Adrenal gland (tissue), 5 donors: Measurements from ENCODE around the gene KCNC1.

ENCODE experiments used
- CTCF ChIP-seq, 6 experiments: fragments of 450-650 bp in 4 of 6; fragments of 200-600 bp in 2 of 6; sonication (generic) in 1 of 6; IDR thresholded peaks; 1 replicate in 5 of 6; 2 replicates in 1 of 6; pipeline versions ENCODE4 v1.5.1 to v1.8.0; 2016 to 2021; ENCODE audit warnings: antibody characterized with exemption in 6 of 6, mild to moderate bottlenecking in 2 of 6, moderate library complexity in 1 of 6
- POLR2A ChIP-seq, 2 donors: fragments of 450-650 bp; IDR thresholded peaks; one replicate each; pipeline ENCODE4 v1.6.1; 2017; ENCODE audit warnings: antibody characterized with exemption in 2 of 2, mild to moderate bottlenecking in 2 of 2, moderate library complexity in 1 of 2
- donor health status: DM: no; HTN: no; CAD: no.

- TF ChIP-seq CTCF (IDR thresholded peaks at IDR 0.05), result no peak
- TF ChIP-seq POLR2A (IDR thresholded peaks at IDR 0.05), result no peak
Observed at GRCh38 chr11:17734986-17735817, 621 bp downstream of the KCNC1 start.
